ENCODE data around the gene AKAP6.

AKAP6 gene

GRCh38 chr14:32682214-32682613 is 353.1 kb downstream of the AKAP6 start:
- DNase-seq, result no peak

- DNase-seq, result no peak
Measured at GRCh38 chr14:32683679-32684078, 354.6 kb downstream of the AKAP6 start.

GRCh38 chr14:32688941-32689340 is 359.8 kb downstream of the AKAP6 start:
- DNase-seq, result no peak

GRCh38 chr14:32692441-32692840 is 363.3 kb downstream of the AKAP6 start:
- DNase-seq, result no peak

- no peak for DNase-seq
Measured at GRCh38 chr14:32693114-32693513, 364.0 kb downstream of the AKAP6 start.

GRCh38 chr14:32694795-32695449 is 365.8 kb downstream of the AKAP6 start:
- DNase-seq, result no peak

- DNase-seq, result no peak
Measured at GRCh38 chr14:32696325-32697091, 367.4 kb downstream of the AKAP6 start.

- DNase-seq, result no peak
Measured at GRCh38 chr14:32697114-32697513, 368.0 kb downstream of the AKAP6 start.

GRCh38 chr14:32697704-32698103 is 368.6 kb downstream of the AKAP6 start:
- DNase-seq, result no peak

GRCh38 chr14:32698831-32699230 is 369.7 kb downstream of the AKAP6 start:
- no peak for DNase-seq

- DNase-seq, result no peak
Measured at GRCh38 chr14:32701475-32701874, 372.4 kb downstream of the AKAP6 start.

- no peak for DNase-seq
Measured at GRCh38 chr14:32702088-32702487, 373.0 kb downstream of the AKAP6 start.

- peak; percentile 5 to 18 for DNase-seq
Measured at GRCh38 chr14:32702562-32702961, 373.5 kb downstream of the AKAP6 start.

- DNase-seq, result no peak
Measured at GRCh38 chr14:32703183-32703621, 374.1 kb downstream of the AKAP6 start.

GRCh38 chr14:32706721-32707519 is 377.8 kb downstream of the AKAP6 start:
- DNase-seq, result no peak

- DNase-seq, result no peak
Measured at GRCh38 chr14:32707742-32708500, 378.8 kb downstream of the AKAP6 start.

GRCh38 chr14:32709027-32709426 is 379.9 kb downstream of the AKAP6 start:
- DNase-seq, result no peak

GRCh38 chr14:32710231-32710671 is 381.2 kb downstream of the AKAP6 start:
- no peak for DNase-seq

- peak in 1 of 2 donors; percentile 2 for DNase-seq
Measured at GRCh38 chr14:32710731-32711680, 381.9 kb downstream of the AKAP6 start.

- DNase-seq, result no peak
Measured at GRCh38 chr14:32713856-32714255, 384.8 kb downstream of the AKAP6 start.

- no peak for DNase-seq
Measured at GRCh38 chr14:32719601-32720000, 390.5 kb downstream of the AKAP6 start.

GRCh38 chr14:32720927-32721326 is 391.8 kb downstream of the AKAP6 start:
- DNase-seq, result no peak

Data from stimulated activated CD4-positive, alpha-beta T cell treated with anti-CD3 and anti-CD28 coated beads, Interleukin-2, amount 100 ng/mL, for 24 hours (primary cell).